ENCODE results near the gene PRSS56.

Gene PRSS56

GRCh38 chr2:232573771-232574435 is 53.7 kb downstream of the PRSS56 start:
- no peak for DNase-seq (ENCODE audit: low spot score)

- no peak for DNase-seq (ENCODE audit: low spot score)
These were observed 54.7 kb downstream of the PRSS56 start for GRCh38 chr2:232574674-232575403.

Data from hematopoietic multipotent progenitor cell treated with erythropoietin and hydrocortisone succinate and interleukin-3 and kit ligand, for 15 days (in vitro differentiated cells).